IMR-90 (cell line): ENCODE results near the gene DIAPH2. TPM values are rescaled to one million over a fixed set of nuclear protein-coding genes. Genes with fewer than 3 reads are reported as not detected.

Experiments used
- ATAC-seq: fragments of 200-7000 bp; cut with Tn5 transposase; 2 replicates; pipeline ENCODE4 v1.9.1; 2020; ENCODE audit warnings: low read depth, mild to moderate bottlenecking, moderate library complexity
- BruUV-seq: library from RNA; stranded (reverse); fragments of 400-500 nt; replicated peaks from 2 replicates; lab custom pipeline; 2021; lab: Mats Ljungman, UMichigan
- CTCF ChIA-PET: fragments of 300-600 bp; formaldehyde crosslinking; extraction: SDS; loops from one replicate; lab custom pipeline; 2021; ENCODE audit warnings: antibody characterized with exemption; lab: Yijun Ruan, JAX
- POLR2A ChIA-PET: fragments of 300-600 bp; sonication (Branson Sonifier 250); formaldehyde crosslinking; loops from one replicate; lab custom pipeline; 2022; ENCODE audit warnings: antibody characterized with exemption; ENCODE audit not compliant: unreplicated experiment; lab: Charles Lee
- DNase-seq: peaks from one replicate; pipeline ENCODE4 v3.0.0; 2013
- H2AFZ ChIP-seq: replicated peaks from 2 replicates; pipeline ENCODE3; 2013; ENCODE audit warnings: low read length, mild to moderate bottlenecking; ENCODE audit not compliant: poor library complexity
- H2AK5ac ChIP-seq: 2 replicates; pipeline ENCODE4 v1.6.1; 2013; ENCODE audit warnings: low read depth, low read length, inconsistent platforms
- H2AK9ac ChIP-seq: replicated peaks from 2 replicates; pipeline ENCODE3; 2013; ENCODE audit warnings: mild to moderate bottlenecking, low read depth, low read length, moderate library complexity; ENCODE audit not compliant: poor library complexity
- H2BK120ac ChIP-seq: 2 replicates; pipeline ENCODE4 v1.6.1; 2013; ENCODE audit warnings: low read depth, low read length, inconsistent platforms
- H2BK15ac ChIP-seq: 3 replicates; pipeline ENCODE4 v1.6.1; 2013; ENCODE audit warnings: low read depth, low read length, inconsistent platforms
- H2BK20ac ChIP-seq: 2 replicates; pipeline ENCODE4 v1.6.1; 2013; ENCODE audit warnings: low read depth, mild to moderate bottlenecking, inconsistent platforms, low read length, moderate library complexity
- H2BK5ac ChIP-seq: 2 replicates; pipeline ENCODE4 v1.6.1; 2013; ENCODE audit warnings: mild to moderate bottlenecking, low read depth, low read length, inconsistent platforms; ENCODE audit not compliant: poor library complexity, severe bottlenecking
- H3K14ac ChIP-seq: replicated peaks from 2 replicates; pipeline ENCODE4 v1.6.1; 2013; ENCODE audit warnings: low read depth, low read length, inconsistent platforms
- H3K18ac ChIP-seq: 2 replicates; pipeline ENCODE4 v1.6.1; 2013; ENCODE audit warnings: low read depth, low read length, control low read depth
- H3K23ac ChIP-seq: 2 replicates; pipeline ENCODE4 v1.6.1; 2013; ENCODE audit warnings: low read depth, low read length, inconsistent platforms
- H3K27ac ChIP-seq: 2 replicates; pipeline ENCODE4 v1.5.1; 2013; ENCODE audit warnings: mild to moderate bottlenecking, control low read depth, low read length; ENCODE audit not compliant: insufficient read depth
- H3K27me3 ChIP-seq: 2 replicates; pipeline ENCODE4 v1.6.1; 2013; ENCODE audit warnings: low read length; ENCODE audit not compliant: control insufficient read depth, insufficient read depth
- H3K36me3 ChIP-seq: 2 replicates; pipeline ENCODE4 v1.6.1; 2013; ENCODE audit warnings: low read length, mixed read lengths; ENCODE audit not compliant: control insufficient read depth, insufficient read depth
- H3K4ac ChIP-seq: 2 replicates; pipeline ENCODE4 v1.6.1; 2013; ENCODE audit warnings: low read depth, low read length, inconsistent platforms
- H3K4me1 ChIP-seq: 2 replicates; pipeline ENCODE4 v1.6.1; 2013; ENCODE audit warnings: low read length, mixed read lengths; ENCODE audit not compliant: control insufficient read depth, insufficient read depth
- H3K4me2 ChIP-seq: 2 replicates; pipeline ENCODE4 v1.6.1; 2013; ENCODE audit warnings: low read depth, mild to moderate bottlenecking, control low read depth, low read length, moderate library complexity
- H3K4me3 ChIP-seq: 2 replicates; pipeline ENCODE4 v1.5.1; 2013; ENCODE audit warnings: low read depth, mild to moderate bottlenecking, control low read depth, low read length, moderate library complexity; ENCODE audit not compliant: insufficient read depth
- H3K56ac ChIP-seq: 2 replicates; pipeline ENCODE4 v1.6.1; 2013; ENCODE audit warnings: low read length, inconsistent platforms; ENCODE audit not compliant: insufficient read depth; ENCODE audit errors: extremely low read depth
- H3K79me1 ChIP-seq, 2 experiments: 2 replicates each; pipeline ENCODE4 v1.6.1; 2013; ENCODE audit warnings: low read length in 2 of 2, inconsistent platforms in 1 of 2, low read depth in 1 of 2
- H3K9ac ChIP-seq: 2 replicates; pipeline ENCODE4 v1.6.1; 2013; ENCODE audit warnings: low read depth, low read length, control low read depth
- H3K9me1 ChIP-seq: 2 replicates; pipeline ENCODE4 v1.6.1; 2013; ENCODE audit warnings: low read length, inconsistent platforms; ENCODE audit not compliant: insufficient read depth
- H3K9me3 ChIP-seq: 2 replicates; pipeline ENCODE4 v1.6.1; 2013; ENCODE audit warnings: low read length; ENCODE audit not compliant: control insufficient read depth, insufficient read depth
- H4K20me1 ChIP-seq: 2 replicates; pipeline ENCODE4 v1.6.1; 2013; ENCODE audit warnings: low read length, inconsistent platforms; ENCODE audit not compliant: insufficient read depth
- H4K5ac ChIP-seq: 2 replicates; pipeline ENCODE4 v1.6.1; 2013; ENCODE audit warnings: mild to moderate bottlenecking, low read depth, low read length, control low read depth
- H4K8ac ChIP-seq, 2 experiments: 2 replicates each; pipeline ENCODE4 v1.6.1; 2013; ENCODE audit warnings: low read depth in 2 of 2, low read length in 2 of 2, control low read depth in 1 of 2, inconsistent platforms in 1 of 2
- H4K91ac ChIP-seq: 2 replicates; pipeline ENCODE4 v1.6.1; 2013; ENCODE audit warnings: low read depth, low read length, inconsistent platforms; ENCODE audit not compliant: insufficient read depth
- BHLHE40 ChIP-seq: fragments of 150-350 bp; IDR thresholded peaks from 2 replicates; pipeline ENCODE4 v1.6.1; 2016; ENCODE audit warnings: mild to moderate bottlenecking, low read depth, low read length
- CEBPB ChIP-seq: IDR thresholded peaks from 2 replicates; pipeline ENCODE4 v1.6.1; 2012; ENCODE audit warnings: low read depth, low read length, improper control_type of control experiment
- CHD1 ChIP-seq: IDR thresholded peaks from 2 replicates; pipeline ENCODE4 v1.6.1; 2012; ENCODE audit warnings: low read depth, low read length, improper control_type of control experiment
- FOS ChIP-seq: fragments of 150-350 bp; IDR thresholded peaks from 2 replicates; pipeline ENCODE4 v1.6.1; 2016; ENCODE audit warnings: low read depth, low read length
- MXI1 ChIP-seq: IDR thresholded peaks from 2 replicates; pipeline ENCODE4 v1.6.1; 2012; ENCODE audit warnings: low read depth, mild to moderate bottlenecking, low read length, moderate library complexity, borderline replicate concordance
- NFE2L2 ChIP-seq: fragments of 150-350 bp; IDR thresholded peaks from 2 replicates; pipeline ENCODE4 v1.6.1; 2016; ENCODE audit warnings: low read depth, mild to moderate bottlenecking, low read length
- RCOR1 ChIP-seq: IDR thresholded peaks from 2 replicates; pipeline ENCODE4 v1.6.1; 2012; ENCODE audit warnings: mild to moderate bottlenecking, low read length, improper control_type of control experiment; ENCODE audit not compliant: insufficient replicate concordance
- RFX5 ChIP-seq: IDR thresholded peaks from 2 replicates; pipeline ENCODE4 v1.8.0; 2012; ENCODE audit warnings: low read depth, mild to moderate bottlenecking, low read length, moderate library complexity
- dilution Hi-C: fragments of 300-500 bp; cut with HindIII; formaldehyde crosslinking; loops from one replicate; pipeline ENCODE4 v1.14.3; 2018; ENCODE audit warnings: low sequenced_read_pairs; ENCODE audit not compliant: unreplicated experiment
- in situ Hi-C: fragments of 300-500 bp; cut with MboI; formaldehyde crosslinking; loops from 3 replicates; pipeline ENCODE4 v1.14.3; 2019; ENCODE audit warnings: low sequenced_read_pairs, inconsistent platforms, mixed read lengths
- intact Hi-C: fragments of 100-400 bp; cut with micrococcal nuclease; formaldehyde crosslinking; loops from 2 replicates; pipeline ENCODE4 v1.10.0; 2022
- polyA plus RNA-seq, 3 experiments: library from polyadenylated mRNA; depleted of rRNA; stranded (reverse); fragments of >200 nt; gene quantifications; 2 replicates each; pipeline ENCODE4 v1.2.3, GENCODE V29; 2012; ENCODE audit warnings: low replicate concordance in 1 of 3
- total RNA-seq: library from RNA; depleted of rRNA; stranded (reverse); fragments of >200 nt; gene quantifications from 2 replicates; pipeline ENCODE4 v1.2.3, GENCODE V29; 2012
- TF ChIP-seq, protein P1 (sequence below): conservative IDR thresholded peaks from 2 replicates; pipeline ENCODE4 v1.5.1; 2012; ENCODE audit warnings: mild to moderate bottlenecking, low read depth, low read length, improper control_type of control experiment
- TF ChIP-seq, protein P2 (sequence below): fragments of 150-350 bp; IDR thresholded peaks from 2 replicates; pipeline ENCODE4 v1.6.1; 2017; ENCODE audit warnings: mild to moderate bottlenecking, antibody characterized with exemption, low read length, low read depth

The DIAPH2 gene
- total and polyA plus RNA-seq, 2 of the 4 experiments (the other 2 are of a cell fraction): 3.6 to 19.9 TPM

DNA sequence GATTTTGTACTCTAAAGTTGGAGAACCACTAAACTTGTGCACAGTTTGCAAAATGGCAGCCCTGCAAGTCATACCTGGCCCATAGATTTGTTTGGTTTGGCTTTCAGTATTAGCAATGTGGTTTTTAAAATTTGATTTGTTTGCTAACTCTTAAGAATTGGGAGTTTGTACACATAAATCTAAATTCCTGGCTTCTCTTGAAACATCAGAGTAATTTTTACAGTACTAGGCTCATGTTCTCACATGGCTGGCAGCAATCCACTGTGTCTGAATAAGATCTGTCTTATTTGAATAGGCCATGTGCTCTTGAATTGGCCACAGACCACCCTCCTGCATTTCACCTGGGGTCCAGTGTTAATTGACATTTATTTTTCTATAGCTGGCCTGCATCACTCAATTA, 21.3 kb downstream of the DIAPH2 start:
- no peak overlapping the region for H3K56ac ChIP-seq
- CTCF ChIA-PET: no interaction called here
- H3K4me1 ChIP-seq: no peaks in the 10 kb centered on the region
- DNase-seq (no peak), ATAC-seq (no peak)
- intact Hi-C loops (no loop called here), dilution Hi-C loops (no loop called here), in situ Hi-C loops (no loop called here)
- peaks cover 0 to 5% of the 10 kb centered on the region in 2 experiments; a peak in 3 of 4 replicates for H3K79me1 ChIP-seq
- H4K91ac ChIP-seq: no peak overlapping the region
- no peaks in the 10 kb centered on the region for H3K36me3 ChIP-seq
- no peak overlapping the region for H2BK15ac ChIP-seq
- no peak overlapping the region for H3K27ac ChIP-seq
- H4K5ac ChIP-seq: no peak overlapping the region
- no peaks in the 10 kb centered on the region for H3K27me3 ChIP-seq
- H2BK120ac ChIP-seq: no peak overlapping the region
- no peak overlapping the region for H3K4me3 ChIP-seq
- H3K9ac ChIP-seq: no peak overlapping the region
- H2AK9ac ChIP-seq: no peak overlapping the region
- H3K23ac ChIP-seq: no peak overlapping the region
- H3K4me2 ChIP-seq: no peak overlapping the region
- H3K4ac ChIP-seq: no peak overlapping the region
- POLR2A ChIA-PET: no interaction called here
- H3K9me3 ChIP-seq: no peaks in the 10 kb centered on the region
- H2AK5ac ChIP-seq: no peak overlapping the region
- no peak overlapping the region for H2AFZ ChIP-seq
- H3K18ac ChIP-seq: no peak overlapping the region
- H3K14ac ChIP-seq: no peak overlapping the region
- H3K9me1 ChIP-seq: no peaks in the 10 kb centered on the region; the same call in 1 of the 2 replicates
- BruUV-seq: no TSS peak
- H4K20me1 ChIP-seq: no peaks in the 10 kb centered on the region
- TF ChIP-seq, protein P1, sequence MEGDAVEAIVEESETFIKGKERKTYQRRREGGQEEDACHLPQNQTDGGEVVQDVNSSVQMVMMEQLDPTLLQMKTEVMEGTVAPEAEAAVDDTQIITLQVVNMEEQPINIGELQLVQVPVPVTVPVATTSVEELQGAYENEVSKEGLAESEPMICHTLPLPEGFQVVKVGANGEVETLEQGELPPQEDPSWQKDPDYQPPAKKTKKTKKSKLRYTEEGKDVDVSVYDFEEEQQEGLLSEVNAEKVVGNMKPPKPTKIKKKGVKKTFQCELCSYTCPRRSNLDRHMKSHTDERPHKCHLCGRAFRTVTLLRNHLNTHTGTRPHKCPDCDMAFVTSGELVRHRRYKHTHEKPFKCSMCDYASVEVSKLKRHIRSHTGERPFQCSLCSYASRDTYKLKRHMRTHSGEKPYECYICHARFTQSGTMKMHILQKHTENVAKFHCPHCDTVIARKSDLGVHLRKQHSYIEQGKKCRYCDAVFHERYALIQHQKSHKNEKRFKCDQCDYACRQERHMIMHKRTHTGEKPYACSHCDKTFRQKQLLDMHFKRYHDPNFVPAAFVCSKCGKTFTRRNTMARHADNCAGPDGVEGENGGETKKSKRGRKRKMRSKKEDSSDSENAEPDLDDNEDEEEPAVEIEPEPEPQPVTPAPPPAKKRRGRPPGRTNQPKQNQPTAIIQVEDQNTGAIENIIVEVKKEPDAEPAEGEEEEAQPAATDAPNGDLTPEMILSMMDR: no peak
- TF ChIP-seq NFE2L2: no peak
- TF ChIP-seq BHLHE40: no peak
- TF ChIP-seq, protein P2, sequence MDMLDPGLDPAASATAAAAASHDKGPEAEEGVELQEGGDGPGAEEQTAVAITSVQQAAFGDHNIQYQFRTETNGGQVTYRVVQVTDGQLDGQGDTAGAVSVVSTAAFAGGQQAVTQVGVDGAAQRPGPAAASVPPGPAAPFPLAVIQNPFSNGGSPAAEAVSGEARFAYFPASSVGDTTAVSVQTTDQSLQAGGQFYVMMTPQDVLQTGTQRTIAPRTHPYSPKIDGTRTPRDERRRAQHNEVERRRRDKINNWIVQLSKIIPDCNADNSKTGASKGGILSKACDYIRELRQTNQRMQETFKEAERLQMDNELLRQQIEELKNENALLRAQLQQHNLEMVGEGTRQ: no peak
- no peak for TF ChIP-seq RFX5
- no peak for TF ChIP-seq CHD1
- no peak for TF ChIP-seq MXI1
- TF ChIP-seq FOS: no peak
- no peak for TF ChIP-seq RCOR1
- TF ChIP-seq CEBPB: no peak
- no peak overlapping the region for H2BK5ac ChIP-seq
- no peak overlapping the region for H2BK20ac ChIP-seq
- no peak overlapping the region for H4K8ac ChIP-seq
